ENCODE data around the gene CC2D2B.
"Not testable (repeated sequence)": the region's sequence is repeated elsewhere in the genome, so short reads cannot be mapped to it uniquely, and the experiment has no call there.

CC2D2B gene

GRCh38 chr10:95905897-95906580 lies 1.7 kb upstream of the CC2D2B start:
- not testable (repeated sequence) for DNase-seq (ENCODE audit: low read depth)

DNA sequence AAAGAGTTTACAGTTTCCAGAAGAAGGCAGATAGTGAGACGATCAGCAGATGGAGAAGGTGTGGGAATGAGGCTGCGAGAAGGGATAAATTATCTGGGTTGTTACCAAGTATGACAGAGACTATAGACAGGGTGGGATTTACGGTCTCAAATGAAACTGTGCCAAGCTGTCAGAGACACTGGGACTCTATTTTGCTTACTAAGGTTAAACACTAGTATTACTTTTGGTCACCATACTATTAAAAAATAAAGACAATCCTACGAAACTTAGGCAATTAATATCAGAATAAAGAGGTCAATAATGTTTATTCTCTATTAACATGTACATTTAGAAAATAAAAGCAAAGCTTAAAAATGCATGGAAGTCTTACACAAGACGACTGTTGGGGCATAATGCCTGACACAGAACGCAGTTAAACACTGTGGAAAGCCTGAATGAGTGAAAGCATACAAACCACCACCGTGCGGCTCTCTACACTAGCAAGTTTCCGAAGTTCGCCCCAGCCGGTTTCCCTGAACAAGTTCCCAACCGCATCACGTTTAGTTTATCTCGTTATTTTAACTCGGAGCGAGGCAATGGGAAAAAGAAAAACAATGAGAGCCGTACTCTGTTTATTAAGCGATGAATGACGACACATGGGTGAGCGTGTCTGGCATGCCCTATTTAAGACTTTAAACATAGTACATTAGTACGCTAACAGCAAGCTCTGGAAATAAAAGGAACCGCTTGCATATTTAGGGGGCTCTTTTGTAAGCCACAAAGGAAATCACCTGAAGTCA lies 909 bp upstream of the CC2D2B start:
- peak; percentile 25 for DNase-seq (ENCODE audit: low read depth)

DNA sequence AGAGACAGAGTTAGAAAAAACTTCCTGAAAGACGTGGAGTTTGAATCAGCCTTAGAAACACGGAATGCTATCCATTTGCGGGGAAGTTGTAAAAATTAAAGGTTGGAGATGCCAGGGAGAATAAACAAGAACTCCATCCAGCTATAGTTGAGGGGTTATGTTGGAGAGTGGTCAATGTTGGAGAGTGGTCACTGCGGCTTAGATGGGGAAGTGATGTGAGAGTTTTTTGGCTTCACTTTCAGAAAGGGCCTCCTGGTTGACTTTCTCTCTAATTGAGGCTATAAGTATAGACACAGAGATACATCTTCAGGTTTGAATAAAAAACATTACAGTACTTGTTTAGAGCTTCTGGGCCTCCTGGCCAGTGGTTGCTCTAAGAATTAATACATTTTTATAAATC lies 675 bp downstream of the CC2D2B start:
- DNase-seq (ENCODE audit: low read depth): no peak

DNA sequence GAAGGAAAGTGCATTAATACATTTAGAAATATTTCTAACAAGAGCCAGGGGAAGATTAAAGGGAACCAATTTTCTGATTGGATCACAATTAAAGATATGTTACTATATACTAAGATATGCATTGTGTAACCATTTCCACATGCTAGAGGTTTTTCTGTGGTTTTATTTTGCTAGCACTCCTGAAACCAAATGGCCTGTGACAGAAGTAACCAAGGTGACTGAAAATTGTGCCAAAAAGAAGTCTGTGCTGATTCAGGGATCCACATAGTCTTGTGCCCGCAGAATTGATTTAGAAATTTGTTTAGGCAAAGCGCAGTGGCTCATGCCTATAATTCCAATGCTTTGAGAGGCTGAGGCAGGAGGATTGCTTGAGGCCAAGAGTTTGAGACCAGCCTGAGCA lies 1.8 kb downstream of the CC2D2B start:
- DNase-seq (ENCODE audit: low read depth): no peak

DNA sequence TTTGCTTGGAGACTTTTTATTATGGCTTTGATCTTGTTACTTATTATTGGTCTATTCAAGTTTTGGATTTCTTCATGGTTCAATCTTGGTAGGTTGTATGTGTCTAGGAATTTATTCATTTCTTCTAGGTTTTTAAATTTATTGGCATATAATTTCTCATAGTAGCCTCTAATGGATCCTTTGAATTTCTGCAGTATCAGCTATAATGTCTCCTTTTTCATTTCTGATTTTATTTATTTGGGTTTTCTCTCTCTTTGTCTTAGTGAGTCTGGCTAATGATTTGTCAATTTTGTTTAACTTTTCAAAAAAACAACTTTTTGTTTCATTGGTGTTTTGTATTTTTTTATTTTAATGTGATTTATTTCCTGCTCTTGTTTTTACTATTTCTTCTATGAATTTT lies 8.3 kb downstream of the CC2D2B start:
- DNase-seq (ENCODE audit: low read depth): not testable (repeated sequence)

DNA sequence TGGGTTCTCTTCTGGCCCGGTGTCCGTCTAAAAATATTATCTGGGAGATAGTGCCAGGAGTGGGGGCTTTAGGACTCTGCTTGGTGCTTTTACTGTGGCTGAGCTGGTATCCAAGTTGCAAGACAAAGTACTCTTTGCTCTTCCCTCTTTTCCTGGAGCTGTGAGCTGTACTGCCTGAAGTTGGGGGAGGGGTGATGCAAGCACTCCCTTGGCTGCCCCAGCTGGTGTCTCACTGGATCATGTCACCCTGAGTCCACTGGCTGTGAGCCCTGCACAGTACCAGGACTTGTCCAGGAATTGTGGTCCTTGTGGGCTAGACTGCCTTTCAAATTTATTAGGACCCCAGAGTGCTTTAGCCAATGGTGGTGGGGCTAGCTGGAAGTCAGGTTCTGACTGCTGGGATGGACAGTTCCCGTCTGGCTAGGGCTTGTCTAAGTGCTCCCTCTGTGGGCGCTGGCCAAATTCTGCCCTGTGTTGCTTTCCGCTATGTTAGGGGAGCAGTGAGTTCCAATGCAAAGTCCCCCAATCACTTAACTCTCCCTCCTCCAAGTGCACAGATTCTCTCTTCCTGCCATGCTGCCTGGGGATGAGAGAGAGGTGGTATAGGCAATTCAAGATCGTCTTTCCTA lies 13.1 kb downstream of the CC2D2B start:
- no peak for DNase-seq (ENCODE audit: low read depth)

DNA sequence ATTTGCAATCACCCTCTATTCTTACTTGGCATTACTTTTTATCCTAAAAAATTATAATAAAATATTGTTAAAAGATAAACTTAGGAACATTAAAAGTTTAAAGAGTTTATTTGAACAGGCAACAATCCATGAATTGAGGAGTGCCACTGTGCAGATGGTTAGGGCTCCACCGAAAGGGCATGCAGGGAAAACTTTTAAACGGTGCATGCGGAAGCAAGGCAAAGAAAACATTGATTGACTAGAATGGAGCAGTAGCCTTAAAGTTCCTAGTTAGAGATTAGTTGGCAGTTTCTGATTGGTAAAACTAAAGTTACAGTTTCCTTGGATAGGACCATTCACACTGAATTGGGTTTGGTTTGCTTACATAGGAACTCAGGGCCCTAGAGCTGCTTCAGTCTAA lies 17.3 kb downstream of the CC2D2B start:
- DNase-seq (ENCODE audit: low read depth): no peak

- DNase-seq (ENCODE audit: low read depth): no peak
Measured at GRCh38 chr10:95935429-95935828, 27.7 kb downstream of the CC2D2B start.

- no peak for DNase-seq (ENCODE audit: low read depth)
Measured at GRCh38 chr10:95941115-95941514, 33.3 kb downstream of the CC2D2B start.

GRCh38 chr10:95963202-95963990 lies 55.6 kb downstream of the CC2D2B start:
- no peak for DNase-seq (ENCODE audit: low read depth)

GRCh38 chr10:95963991-95964389 lies 56.2 kb downstream of the CC2D2B start:
- no peak for DNase-seq (ENCODE audit: low read depth)

DNA sequence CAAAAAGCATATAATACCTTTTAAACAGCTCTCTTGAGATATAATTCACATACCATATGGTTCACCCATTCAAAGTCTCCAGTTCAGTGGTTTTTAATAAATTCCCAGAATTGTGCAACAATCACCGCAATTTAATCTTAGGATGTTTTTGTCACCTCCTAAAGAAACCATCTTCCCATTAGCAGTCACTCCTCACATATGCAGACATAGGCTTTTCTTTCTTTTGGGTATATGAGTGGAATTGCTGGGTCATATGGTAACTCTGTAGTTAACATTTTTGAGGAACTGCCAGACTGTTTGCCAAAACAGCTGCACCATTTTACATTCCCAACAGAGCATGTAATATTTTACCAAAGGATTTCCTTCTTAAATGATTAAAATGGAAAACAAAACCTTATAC lies 57.0 kb downstream of the CC2D2B start:
- no peak for DNase-seq (ENCODE audit: low read depth)

DNA sequence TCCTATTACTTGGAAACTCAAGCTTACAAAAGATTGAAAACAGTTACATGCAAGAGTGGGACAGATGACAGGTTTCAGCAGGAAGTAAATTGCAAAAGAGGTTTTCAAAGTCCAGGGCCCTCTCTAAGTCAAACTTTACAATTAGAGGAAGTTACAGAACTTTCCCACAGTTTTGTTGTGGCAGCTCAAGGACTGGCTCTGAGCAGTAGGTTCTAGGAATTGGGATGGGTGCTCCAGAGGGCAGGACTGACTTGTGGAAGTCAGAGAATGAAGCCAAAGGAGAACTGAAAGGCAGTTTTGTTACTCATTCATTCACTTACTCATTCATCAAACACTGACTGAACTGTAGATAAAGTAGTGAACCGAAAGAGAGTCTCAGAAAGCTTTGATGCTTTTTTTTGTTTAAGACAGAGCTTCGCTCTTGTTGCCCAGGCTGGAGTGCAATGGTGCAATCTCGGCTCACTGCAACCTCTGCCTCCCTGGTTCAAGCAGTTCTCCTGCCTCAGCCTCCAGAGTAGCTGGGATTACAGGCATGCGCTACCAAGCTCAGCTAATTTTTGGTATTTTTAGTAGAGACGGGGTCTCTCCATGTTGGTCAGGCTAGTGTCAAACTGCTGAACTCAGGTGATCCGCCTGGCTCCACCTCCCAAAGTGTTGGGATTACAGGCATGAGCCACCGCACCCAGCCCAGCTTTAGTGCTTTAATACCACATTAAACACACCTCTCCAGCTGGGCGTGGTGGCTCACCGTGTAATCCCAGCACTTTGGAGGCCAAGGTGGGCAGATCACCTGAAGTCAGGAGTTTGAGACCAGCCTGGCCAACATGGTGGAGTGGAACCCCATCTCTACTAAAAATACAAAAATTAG lies 68.8 kb downstream of the CC2D2B start:
- no peak for DNase-seq (ENCODE audit: low read depth)

DNA sequence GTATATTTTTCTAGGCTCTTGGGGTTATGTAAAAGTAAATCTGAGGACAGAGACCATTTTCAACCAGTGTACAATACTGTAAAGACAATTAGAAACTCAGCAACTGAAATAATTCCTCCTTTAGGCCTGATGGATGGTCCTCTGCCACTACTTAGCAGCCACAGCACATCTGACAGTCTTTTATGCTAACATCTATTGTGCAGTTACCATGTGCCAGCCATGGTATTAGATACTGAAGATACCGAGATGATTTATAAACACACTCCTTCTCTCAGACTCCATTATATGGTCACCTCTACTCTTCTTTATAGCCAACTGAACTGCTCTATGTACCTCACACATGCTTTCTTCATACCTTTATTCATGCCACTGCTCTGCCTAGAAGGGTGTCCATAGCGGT lies 74.4 kb downstream of the CC2D2B start:
- DNase-seq (ENCODE audit: low read depth): no peak

DNA sequence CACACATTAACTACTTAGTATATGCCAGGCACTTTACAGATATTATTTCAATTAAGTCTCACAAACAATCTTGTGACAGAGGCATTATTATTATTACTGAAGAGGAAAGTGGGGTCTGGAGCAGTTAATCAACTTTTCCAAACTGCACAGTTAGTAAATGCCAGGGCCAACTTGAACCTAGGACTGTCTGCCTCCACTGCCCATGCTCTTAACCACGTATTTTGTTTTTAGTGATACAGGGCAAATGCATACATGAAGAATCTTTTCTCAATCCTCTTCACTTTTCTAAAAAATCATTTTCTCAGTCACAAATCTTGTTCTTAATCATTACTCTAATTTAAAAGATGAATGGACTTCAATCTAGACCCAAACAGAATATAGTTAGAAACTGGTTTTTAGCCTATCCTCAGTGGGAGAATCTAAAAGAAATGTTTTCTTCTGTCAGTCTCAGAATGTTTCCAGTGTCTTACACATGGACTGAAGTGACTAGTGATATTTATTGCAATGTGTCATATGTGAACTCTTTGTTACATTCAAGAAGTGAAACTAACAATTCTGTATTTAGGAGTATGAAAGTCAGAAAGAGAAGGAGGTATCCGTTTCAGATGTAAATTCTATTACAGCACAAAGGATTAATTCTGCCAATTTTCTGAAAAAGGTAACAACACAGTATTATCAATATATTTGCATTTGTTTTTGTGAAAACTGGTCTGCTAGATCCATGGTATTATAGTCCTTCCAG lies 80.1 kb downstream of the CC2D2B start:
- no peak for DNase-seq (ENCODE audit: low read depth)

GRCh38 chr10:95988702-95989101 lies 80.9 kb downstream of the CC2D2B start:
- no peak for DNase-seq (ENCODE audit: low read depth)

DNA sequence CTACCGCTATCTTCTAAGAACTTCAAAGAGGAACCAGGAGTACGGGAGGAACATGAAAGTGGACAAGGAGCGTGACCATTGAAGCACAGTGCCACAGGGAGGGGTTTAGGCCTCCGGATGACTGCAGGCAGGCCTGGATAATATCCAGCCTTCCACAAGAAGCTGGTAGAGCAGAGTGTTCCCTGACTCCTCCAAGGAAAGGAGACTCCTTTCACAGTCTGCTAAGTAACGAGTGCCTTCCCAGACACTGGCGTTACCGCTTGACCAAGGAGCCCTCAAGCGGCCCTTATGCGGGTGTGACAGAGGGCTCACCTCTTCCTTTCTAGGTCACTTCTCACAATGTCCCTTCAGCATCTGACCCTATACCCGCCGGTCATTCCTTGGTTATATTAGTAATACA lies 86.6 kb downstream of the CC2D2B start:
- not testable (repeated sequence) for DNase-seq (ENCODE audit: low read depth)

DNA sequence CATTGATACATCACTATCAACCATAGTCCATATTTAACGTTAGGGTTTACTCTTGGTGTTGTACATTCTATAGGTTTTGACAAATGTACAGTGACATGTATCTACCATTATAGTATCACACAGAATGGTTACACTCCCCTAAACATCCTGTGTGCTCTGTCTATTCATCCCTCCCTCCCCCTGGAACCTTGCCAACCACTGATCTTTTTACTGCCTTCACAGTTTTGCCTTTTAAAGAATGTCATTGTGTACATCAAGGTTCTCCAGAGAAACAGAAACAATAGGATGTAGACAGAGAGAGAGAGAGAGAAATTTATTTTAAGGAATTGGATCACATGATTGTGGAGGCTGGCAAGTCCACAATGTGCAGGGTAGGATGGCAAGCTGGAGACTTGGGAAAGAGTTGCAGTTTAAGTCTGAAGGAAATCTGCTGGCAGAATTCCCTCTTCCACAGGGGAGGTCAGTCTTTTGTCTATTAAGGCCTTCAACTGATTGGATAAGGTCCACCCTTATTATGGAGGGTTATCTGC lies 90.5 kb downstream of the CC2D2B start:
- no peak for DNase-seq (ENCODE audit: low read depth)

GRCh38 chr10:96013956-96014355 lies 106.2 kb downstream of the CC2D2B start:
- no peak for DNase-seq (ENCODE audit: low read depth)

GRCh38 chr10:96014473-96015102 lies 106.8 kb downstream of the CC2D2B start:
- DNase-seq (ENCODE audit: low read depth): no peak

All from stimulated activated CD8-positive, alpha-beta memory T cell treated with anti-CD3 and anti-CD28 coated beads, Interleukin-4, amount 100 ng/mL, for 24 hours (primary cell).